HG03045 (cell line): ENCODE results near the gene RPS6KL1.

Experiments used
- ATAC-seq: cut with Tn5 transposase; IDR thresholded peaks from one replicate; pipeline ENCODE4 v1.9.1; 2021; ENCODE audit warnings: mild to moderate bottlenecking, moderate library complexity; ENCODE audit not compliant: unreplicated experiment

RPS6KL1 gene

DNA sequence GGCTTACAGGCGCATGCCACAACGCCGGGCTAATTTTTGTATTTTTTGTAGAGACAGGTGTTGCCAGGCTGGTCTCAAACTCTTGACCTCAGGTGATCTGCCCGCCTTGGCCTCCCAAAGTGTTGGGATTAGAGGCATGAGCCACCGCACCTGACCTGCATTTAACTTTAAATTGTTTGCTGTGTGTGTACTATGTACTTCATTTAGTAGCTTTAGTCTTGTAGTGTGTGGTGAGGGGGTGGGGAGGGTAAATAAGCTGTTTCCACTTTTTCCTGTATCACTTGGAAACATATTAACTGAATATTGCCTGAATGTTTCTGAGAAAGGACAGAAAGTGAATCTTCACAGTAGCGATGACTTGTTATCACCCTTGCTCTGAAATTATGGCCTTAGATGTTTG lies 32.8 kb downstream of the RPS6KL1 start:
- ATAC-seq, result no peak

GRCh38 chr14:74888164-74889158 lies 34.6 kb downstream of the RPS6KL1 start:
- no peak for ATAC-seq

DNA sequence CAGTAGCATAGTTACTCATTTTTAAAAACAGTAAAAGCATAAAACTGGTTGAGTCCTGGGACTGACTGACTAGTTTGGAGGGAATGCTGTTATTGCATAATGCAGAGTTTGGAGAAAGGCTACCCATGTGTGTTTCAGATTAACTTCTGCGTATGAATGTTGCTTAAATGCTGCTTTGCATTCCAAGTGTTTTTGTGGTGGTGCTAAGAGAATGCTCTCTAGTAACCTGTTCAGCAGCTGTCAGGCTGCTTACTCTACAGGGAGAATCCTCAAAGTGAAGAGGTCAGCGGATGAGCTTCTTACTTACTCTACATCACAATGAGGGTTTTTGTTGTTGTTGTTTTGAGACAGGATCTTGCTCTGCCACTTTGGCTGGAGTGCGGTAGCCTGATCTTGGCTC lies 37.1 kb downstream of the RPS6KL1 start:
- no peak for ATAC-seq

DNA sequence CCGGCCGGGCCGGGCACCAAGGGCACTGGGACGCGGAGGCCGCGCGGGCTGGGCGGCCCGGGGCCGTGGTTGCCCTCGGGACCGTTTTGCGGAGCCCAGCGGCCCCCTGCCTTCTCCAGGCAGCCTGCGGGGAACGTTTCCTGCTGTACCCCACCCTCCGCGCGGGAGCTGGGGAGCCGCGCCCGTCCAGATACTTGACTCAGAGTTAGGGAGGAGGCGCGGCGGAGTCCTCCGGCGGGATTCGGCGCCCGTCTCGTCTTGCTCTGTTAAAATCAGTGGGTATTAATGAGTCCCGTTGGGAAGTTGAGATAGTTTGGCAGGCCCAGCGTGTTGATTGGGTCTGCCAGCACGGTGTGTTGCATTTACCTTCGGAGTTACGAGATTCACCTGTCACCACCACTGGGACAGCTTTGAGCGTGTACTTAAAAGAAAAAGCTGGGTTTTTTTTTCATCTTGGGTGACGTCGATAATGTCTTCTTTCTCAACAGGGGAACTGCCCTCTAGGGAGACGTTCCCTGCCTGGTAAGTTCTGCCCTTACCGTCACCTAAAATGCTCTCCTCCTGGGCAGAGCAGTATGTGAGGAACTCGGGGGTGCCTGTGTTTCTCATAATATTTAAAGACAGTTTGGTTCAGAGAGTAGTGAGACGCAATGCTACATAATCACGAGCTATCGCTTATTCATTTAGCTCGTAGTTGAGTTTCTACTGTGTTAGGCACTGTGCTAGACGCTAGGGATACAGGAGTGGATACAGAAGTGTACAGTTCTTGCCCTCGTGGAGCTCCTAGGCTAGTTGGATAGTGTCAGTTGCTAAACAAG lies 40.7 kb downstream of the RPS6KL1 start:
- ATAC-seq, result peak; percentile 33

DNA sequence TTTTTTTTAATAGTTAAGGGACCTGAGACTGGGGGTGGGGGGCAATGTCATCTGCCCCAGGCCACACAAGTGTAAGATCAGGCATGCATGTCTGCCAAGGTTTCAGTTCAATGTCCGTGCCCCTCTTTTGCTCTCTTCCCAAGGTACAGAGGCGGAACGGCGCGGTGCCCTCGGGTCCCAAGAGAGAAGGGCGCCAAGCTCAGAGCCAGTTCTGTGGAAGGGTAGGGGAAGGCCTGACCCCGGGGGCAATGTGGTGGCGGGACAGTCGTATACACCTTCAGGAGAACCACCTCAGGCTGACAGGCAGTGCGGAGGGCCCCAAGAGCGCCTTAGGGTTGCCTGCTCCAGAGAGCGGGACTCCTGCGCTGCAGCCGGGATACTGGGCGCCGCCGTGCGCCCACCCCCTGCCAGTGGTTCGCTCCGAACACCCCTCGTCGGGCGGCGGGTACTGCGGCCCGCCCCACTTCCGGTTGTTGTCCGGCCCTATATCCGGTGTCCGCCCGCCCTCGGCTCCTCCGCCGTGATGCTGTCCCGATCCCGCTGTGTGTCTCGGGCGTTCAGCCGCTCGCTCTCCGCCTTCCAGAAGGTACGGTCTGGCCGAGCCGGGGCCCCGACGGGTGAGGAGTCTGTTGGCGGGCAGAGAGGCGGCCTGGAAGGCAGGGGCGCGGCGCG lies 41.5 kb downstream of the RPS6KL1 start, which contains the start of gene DLST:
Gene DLST, plus strand, starts transcription at position 486 of the 672 bp plus-strand sequence. Its CDS starts 38 bp downstream, at position 524.
- peak; percentile 93 for ATAC-seq

GRCh38 chr14:74879427-74880182 lies 43.5 kb downstream of the RPS6KL1 start:
- no peak for ATAC-seq

DNA sequence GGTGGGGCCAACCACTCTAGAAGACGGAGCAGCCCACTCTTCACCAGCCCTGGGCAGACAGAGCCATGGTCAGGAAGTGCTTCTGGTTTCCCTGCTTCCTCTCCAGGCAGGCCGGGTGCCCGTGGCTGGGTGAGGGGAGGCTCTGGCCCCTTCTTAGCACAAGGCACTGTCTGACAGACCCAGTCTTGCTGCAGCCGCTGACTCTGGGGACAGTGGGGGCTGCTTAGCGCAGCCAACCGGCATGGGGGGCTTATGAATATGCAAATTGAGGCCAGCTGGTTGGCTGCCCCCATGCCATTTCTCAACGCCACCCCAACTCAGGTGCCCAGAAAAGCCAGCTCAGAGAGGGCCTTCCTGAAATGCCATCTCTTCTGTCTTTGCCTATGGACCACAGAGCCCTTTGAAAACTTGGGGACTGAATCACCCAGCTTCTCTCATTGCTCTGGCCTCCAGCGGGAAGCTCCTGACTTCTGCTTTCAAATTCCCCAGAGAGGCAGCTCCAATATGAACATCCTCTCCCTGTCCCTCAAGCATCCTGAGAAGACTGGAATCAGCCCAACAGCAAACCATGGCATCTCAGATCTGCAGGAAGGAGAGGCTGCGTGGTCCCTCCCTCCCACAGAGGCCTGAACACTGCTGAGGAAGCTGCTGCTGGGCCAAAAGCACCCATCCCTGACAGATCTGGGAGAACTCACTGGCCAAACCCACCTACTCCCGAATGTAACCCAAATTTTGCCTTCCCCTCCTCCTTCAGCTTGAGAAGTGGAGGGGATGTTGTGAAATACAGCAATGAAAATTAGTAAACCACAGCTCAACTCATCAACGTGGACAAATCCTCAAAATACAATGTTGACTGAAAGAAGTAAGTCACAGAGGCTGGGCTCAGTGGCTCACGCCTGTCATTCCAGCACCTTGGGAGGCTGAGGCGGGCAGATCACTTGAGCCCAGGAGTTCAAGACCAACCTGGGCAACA lies 46.8 kb downstream of the RPS6KL1 start, which contains the start of gene PROX2:
Gene PROX2, minus strand, starts transcription at position 205 of the 973 bp plus-strand sequence. CDS start 12,311 bp downstream, outside the sequence.
- ATAC-seq, result no peak

DNA sequence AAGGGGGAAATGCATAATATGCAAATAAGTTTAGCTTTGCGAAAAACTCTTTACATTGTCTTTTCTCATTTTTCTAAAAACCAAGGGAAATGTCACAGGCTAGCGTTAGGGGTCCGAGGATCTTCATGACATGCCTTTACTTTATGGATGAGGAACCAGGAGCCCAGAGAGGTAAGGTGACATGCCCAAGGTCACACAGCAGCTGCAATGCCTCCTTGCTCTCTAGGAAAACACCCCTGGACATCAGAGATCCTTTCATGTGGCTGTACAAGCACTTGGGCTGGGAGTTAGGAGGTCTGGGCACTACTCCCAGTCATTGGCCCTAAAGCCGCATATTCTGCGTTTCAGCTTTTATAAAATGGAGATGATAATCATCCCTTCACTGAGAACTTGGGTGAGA lies 47.9 kb downstream of the RPS6KL1 start:
- no peak for ATAC-seq

DNA sequence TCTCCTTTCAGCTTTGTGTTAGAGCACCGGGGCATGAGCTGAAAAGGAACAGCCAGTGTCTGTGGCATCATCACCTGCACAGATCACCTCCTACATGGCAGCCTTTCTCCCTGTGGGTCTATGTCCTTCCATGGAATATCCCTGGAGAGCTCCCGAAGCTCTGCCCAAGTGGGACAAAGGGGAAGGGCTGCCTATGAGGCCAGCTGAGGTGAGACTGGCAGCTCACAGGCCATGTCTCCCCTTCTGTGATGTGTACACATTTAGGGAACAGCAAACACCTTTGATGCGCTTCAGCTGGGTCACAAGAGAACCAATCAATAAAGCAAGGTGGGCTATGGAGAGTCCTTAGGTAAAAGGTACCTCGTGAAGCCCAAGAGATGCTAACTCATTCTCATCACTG lies 51.2 kb downstream of the RPS6KL1 start:
- ATAC-seq, result no peak

DNA sequence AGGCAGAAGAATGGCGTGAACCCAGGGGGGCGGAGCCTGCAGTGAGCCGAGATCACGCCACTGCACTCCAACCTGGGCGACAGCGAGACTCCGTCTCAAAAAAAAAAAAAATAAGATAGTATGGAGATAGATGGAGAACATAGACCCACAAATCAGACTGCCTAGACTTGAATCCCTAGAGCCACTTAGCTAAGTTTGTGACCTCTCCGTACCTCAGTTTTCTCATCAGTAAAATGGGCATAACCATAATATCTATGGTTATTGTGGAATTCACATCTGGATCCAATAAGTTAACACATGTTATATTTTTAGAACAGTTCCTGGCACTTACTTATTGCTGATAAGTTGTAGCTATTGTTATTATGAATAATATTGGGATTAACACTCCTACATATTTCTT lies 54.3 kb downstream of the RPS6KL1 start:
- no peak for ATAC-seq

GRCh38 chr14:74867673-74868072 lies 55.4 kb downstream of the RPS6KL1 start:
- no peak for ATAC-seq

- ATAC-seq, result no peak
Measured at GRCh38 chr14:74866708-74867389, 56.2 kb downstream of the RPS6KL1 start.

- ATAC-seq, result no peak
Measured at GRCh38 chr14:74865156-74865555, 57.9 kb downstream of the RPS6KL1 start.

DNA sequence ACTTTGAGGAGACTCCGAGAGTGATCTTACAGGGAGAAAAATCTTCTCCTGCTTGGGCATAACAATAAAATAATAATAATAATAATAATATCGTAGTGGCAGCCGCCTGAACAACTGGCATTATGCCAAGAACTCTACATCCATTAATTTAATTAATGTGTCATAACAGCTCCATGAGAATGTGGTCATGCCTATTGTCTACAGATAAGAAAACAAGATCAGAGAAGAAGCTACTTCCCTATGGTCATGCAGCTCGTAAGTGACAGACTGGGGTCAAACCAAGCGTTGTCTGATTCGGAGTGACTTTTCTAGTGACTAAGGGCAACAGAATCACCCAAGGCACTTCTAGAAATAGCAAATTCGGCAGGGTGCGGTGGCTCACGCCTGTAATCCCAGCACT lies 58.9 kb downstream of the RPS6KL1 start:
- ATAC-seq, result no peak

DNA sequence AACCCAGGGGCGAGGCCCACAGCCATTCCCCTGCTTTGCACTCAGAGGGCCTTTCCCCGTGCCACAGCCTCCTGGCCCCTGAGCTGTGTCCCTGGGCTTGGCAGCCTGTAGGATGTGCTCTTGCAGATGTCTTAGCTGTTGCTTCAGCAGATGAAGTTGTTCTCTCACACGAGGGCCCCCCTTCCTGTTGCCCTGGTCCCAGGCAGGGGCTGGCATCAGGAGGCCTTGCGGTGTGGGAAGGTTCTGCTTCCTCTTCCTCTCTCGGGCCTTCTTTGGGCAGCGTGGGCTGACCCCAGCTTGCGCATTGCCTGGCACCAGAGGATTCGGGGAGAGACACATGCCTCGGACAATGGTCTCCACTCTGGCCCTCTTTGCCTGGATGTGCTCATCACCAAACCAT lies 59.8 kb downstream of the RPS6KL1 start:
- ATAC-seq, result no peak

DNA sequence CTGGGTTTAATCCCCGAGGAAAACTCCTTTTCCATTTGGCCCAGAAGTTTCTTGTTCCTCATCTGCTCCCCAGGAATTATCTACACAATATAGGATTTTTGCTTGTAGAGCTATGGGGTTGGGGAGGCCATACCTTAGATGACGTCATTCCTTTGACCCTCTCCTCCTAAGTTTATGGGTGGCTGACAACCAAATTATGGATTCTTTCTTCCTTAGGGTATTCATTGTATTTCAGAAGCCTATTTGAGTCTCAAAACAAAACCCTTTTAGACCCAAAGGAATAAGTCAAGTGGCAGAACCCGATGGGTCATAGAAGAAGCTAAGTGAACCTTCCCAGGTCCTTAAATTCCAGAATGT lies 61.3 kb downstream of the RPS6KL1 start:
- no peak for ATAC-seq

- no peak for ATAC-seq
Measured at GRCh38 chr14:74860899-74861733, 61.9 kb downstream of the RPS6KL1 start.
